ENCODE results near the gene HUWE1. TPM values are rescaled to one million over a fixed set of nuclear protein-coding genes. Genes with fewer than 3 reads are reported as not detected.

HUWE1 gene
- total RNA-seq, 1 experiment from 2014 or later: 277 TPM

- DNase-seq (ENCODE audit: low spot score) (no peak), ATAC-seq (no peak)
- no peak overlapping the region for H3K4me3 Mint-ChIP-seq
- no peaks in the 10 kb centered on the region for H3K27me3 Mint-ChIP-seq (ENCODE audit: low read depth)
- TF ChIP-seq HMGA2 (CRISPR knock-in tag; IDR thresholded peaks at IDR 0.05) (no peak), GRHL2 (CRISPR knock-in tag; IDR thresholded peaks at IDR 0.05; ENCODE audit: insufficient replicate concordance, severe bottlenecking) (no peak), PREB (CRISPR knock-in tag; IDR thresholded peaks at IDR 0.05; ENCODE audit: borderline replicate concordance) (no peak), CTCF (IDR thresholded peaks at IDR 0.05) (no peak), CREM (CRISPR knock-in tag; IDR thresholded peaks at IDR 0.05) (no peak), SMAD4 (CRISPR knock-in tag; IDR thresholded peaks at IDR 0.05) (no peak)
- no peaks in the 10 kb centered on the region for H3K4me1 Mint-ChIP-seq
- H3K9me3 Mint-ChIP-seq: no peaks in the 10 kb centered on the region
- CTCF ChIA-PET: no interaction called here
- POLR2A ChIA-PET: no interaction called here
- no peak overlapping the region for H3K27ac Mint-ChIP-seq
- peaks cover 25% of the 10 kb centered on the region for H3K36me3 Mint-ChIP-seq
These were observed 29.7 kb downstream of the HUWE1 start for GRCh38 chrX:53656845-53657244.

GRCh38 chrX:53654376-53654775 lies 32.1 kb downstream of the HUWE1 start:
- Mint-ChIP-seq H3K27ac (no peak overlapping the region), H3K9me3 (no peaks in the 10 kb centered on the region), H3K27me3 (ENCODE audit: low read depth) (no peaks in the 10 kb centered on the region), H3K4me1 (no peaks in the 10 kb centered on the region), H3K4me3 (no peak overlapping the region), H3K36me3 (peaks cover 27% of the 10 kb centered on the region)
- TF ChIP-seq IRF2 (CRISPR knock-in tag; IDR thresholded peaks at IDR 0.05; ENCODE audit: borderline replicate concordance, low read depth) (no peak), HMGA2 (CRISPR knock-in tag; IDR thresholded peaks at IDR 0.05) (no peak), ZBTB43 (CRISPR knock-in tag; IDR thresholded peaks at IDR 0.05) (no peak), ZNF263 (CRISPR knock-in tag; IDR thresholded peaks at IDR 0.05; ENCODE audit: low read depth) (no peak), ZNF138 (CRISPR knock-in tag; conservative IDR thresholded peaks at IDR 0.05) (no peak), FOXJ3 (CRISPR knock-in tag; IDR thresholded peaks at IDR 0.05; ENCODE audit: borderline replicate concordance) (no peak), SP1 (CRISPR knock-in tag; conservative IDR thresholded peaks at IDR 0.05) (no peak), ZBTB21 (CRISPR knock-in tag; IDR thresholded peaks at IDR 0.05; ENCODE audit: borderline replicate concordance) (no peak), ESRRA (CRISPR knock-in tag; IDR thresholded peaks at IDR 0.05; ENCODE audit: borderline replicate concordance) (no peak), ZNF416 (CRISPR knock-in tag; IDR thresholded peaks at IDR 0.05) (no peak), STAT6 (CRISPR knock-in tag; conservative IDR thresholded peaks at IDR 0.05; ENCODE audit: low read depth) (no peak), KAT7 (CRISPR knock-in tag; IDR thresholded peaks at IDR 0.05; ENCODE audit: borderline replicate concordance) (no peak)
- no peak for DNase-seq (ENCODE audit: low spot score)
- CTCF ChIA-PET: no interaction called here
- POLR2A ChIA-PET: no interaction called here
- no peak for ATAC-seq

GRCh38 chrX:53644751-53645150 lies 41.8 kb downstream of the HUWE1 start:
- ATAC-seq: no peak
- Mint-ChIP-seq H3K27me3 (ENCODE audit: low read depth) (no peaks in the 10 kb centered on the region; the same call in 1 of the 2 replicates), H3K36me3 (peaks cover 61% of the 10 kb centered on the region)
- TF ChIP-seq ETV6 (CRISPR knock-in tag; IDR thresholded peaks at IDR 0.05): no peak
- TF ChIP-seq CDX4 (CRISPR knock-in tag; IDR thresholded peaks at IDR 0.05; ENCODE audit: borderline replicate concordance): no peak
- no peak for TF ChIP-seq ZNF532 (CRISPR knock-in tag; IDR thresholded peaks at IDR 0.05; ENCODE audit: borderline replicate concordance)

More at GRCh38 chrX:53644751-53645150, 41.8 kb downstream of the HUWE1 start:
- Mint-ChIP-seq H3K27ac (no peak overlapping the region), H3K4me1 (no peaks in the 10 kb centered on the region), H3K4me3 (no peak overlapping the region), H3K9me3 (no peaks in the 10 kb centered on the region)
- ChIA-PET CTCF (no interaction called here), POLR2A (no interaction called here)
- no peak for DNase-seq (ENCODE audit: low spot score)
